H1 (cell line): Measurements from ENCODE around the gene ARHGEF6. TPM values are rescaled to one million over a fixed set of nuclear protein-coding genes. Genes with fewer than 3 reads are reported as not detected.

Experiments
- CHD2 ChIP-seq: IDR thresholded peaks from 2 replicates; pipeline ENCODE4 v1.6.1; 2012; ENCODE audit warnings: low read length, improper control_type of control experiment
- POLR2AphosphoS5 ChIP-seq: IDR thresholded peaks from 2 replicates; pipeline ENCODE4 v1.6.1; 2011; ENCODE audit warnings: low read depth, low read length
- RFX5 ChIP-seq: IDR thresholded peaks from 2 replicates; pipeline ENCODE4 v1.6.1; 2011; ENCODE audit warnings: low read depth, low read length, improper control_type of control experiment, borderline replicate concordance
- SIX5 ChIP-seq: IDR thresholded peaks from 2 replicates; pipeline ENCODE4 v1.6.1; 2011; ENCODE audit warnings: mild to moderate bottlenecking, low read depth, low read length
- TEAD4 ChIP-seq: IDR thresholded peaks from 2 replicates; pipeline ENCODE4 v1.6.1; 2012; ENCODE audit warnings: low read depth, low read length, inconsistent platforms, mixed read lengths
- YY1 ChIP-seq: IDR thresholded peaks from 2 replicates; pipeline ENCODE4 v1.6.1; 2011; ENCODE audit warnings: low read depth, mild to moderate bottlenecking, low read length
- polyA plus RNA-seq, 7 experiments: library from polyadenylated mRNA; depleted of rRNA in 3 of 7; stranded (reverse) in 5 of 7; unstranded in 2 of 7; fragments of >200 nt in 5 of 7; fragments of 200-250 nt in 2 of 7; gene quantifications; 1 replicate in 5 of 7; 2 replicates in 1 of 7; 4 replicates in 1 of 7; pipeline versions ENCODE4 v1.2.1 to v1.2.3, GENCODE V29; 2011 to 2013; ENCODE audit warnings: missing spikeins in 2 of 7, mixed read lengths in 2 of 7
- total RNA-seq: library from RNA; stranded (reverse); fragmentation: NEBNext Ultra II Directional; extraction: Animal tissue kit (Norgen Biotek cat#: 25700); gene quantifications from 2 replicates; pipeline ENCODE4 v1.2.1, GENCODE V29; 2021
- TF ChIP-seq, protein P1 (sequence below): fragments of 300-600 bp; sonication (generic); IDR thresholded peaks from 2 replicates; pipeline ENCODE4 v1.7.1; 2012; ENCODE audit warnings: low read length, moderate library complexity, mild to moderate bottlenecking, inconsistent platforms; ENCODE audit not compliant: insufficient replicate concordance

Gene ARHGEF6
- total and polyA plus RNA-seq, 2 of the 8 experiments (the other 6 are each of a cell fraction or from before 2014, with no cell fraction given) = 3.6 to 3.7 TPM

DNA sequence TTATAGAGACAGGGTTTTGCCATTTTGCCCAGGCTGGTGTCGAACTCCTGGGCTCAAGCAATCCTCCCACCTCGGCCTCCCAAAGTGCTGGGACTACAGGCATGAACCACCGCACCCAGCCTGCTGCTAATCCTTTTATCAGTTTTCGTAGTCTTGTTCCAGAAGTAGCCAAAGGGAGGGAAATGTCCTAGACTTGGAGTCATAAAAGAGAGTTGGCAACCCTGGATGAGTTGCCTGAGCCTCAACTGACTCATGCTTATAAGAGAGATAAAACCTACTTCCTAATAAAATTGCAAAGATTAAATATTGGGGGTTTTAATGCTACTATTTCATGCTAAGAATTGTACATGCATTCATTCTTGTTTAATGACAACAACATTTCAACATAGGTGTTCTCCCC lies 88.5 kb downstream of the ARHGEF6 start (continued):
- TF ChIP-seq, protein P1, sequence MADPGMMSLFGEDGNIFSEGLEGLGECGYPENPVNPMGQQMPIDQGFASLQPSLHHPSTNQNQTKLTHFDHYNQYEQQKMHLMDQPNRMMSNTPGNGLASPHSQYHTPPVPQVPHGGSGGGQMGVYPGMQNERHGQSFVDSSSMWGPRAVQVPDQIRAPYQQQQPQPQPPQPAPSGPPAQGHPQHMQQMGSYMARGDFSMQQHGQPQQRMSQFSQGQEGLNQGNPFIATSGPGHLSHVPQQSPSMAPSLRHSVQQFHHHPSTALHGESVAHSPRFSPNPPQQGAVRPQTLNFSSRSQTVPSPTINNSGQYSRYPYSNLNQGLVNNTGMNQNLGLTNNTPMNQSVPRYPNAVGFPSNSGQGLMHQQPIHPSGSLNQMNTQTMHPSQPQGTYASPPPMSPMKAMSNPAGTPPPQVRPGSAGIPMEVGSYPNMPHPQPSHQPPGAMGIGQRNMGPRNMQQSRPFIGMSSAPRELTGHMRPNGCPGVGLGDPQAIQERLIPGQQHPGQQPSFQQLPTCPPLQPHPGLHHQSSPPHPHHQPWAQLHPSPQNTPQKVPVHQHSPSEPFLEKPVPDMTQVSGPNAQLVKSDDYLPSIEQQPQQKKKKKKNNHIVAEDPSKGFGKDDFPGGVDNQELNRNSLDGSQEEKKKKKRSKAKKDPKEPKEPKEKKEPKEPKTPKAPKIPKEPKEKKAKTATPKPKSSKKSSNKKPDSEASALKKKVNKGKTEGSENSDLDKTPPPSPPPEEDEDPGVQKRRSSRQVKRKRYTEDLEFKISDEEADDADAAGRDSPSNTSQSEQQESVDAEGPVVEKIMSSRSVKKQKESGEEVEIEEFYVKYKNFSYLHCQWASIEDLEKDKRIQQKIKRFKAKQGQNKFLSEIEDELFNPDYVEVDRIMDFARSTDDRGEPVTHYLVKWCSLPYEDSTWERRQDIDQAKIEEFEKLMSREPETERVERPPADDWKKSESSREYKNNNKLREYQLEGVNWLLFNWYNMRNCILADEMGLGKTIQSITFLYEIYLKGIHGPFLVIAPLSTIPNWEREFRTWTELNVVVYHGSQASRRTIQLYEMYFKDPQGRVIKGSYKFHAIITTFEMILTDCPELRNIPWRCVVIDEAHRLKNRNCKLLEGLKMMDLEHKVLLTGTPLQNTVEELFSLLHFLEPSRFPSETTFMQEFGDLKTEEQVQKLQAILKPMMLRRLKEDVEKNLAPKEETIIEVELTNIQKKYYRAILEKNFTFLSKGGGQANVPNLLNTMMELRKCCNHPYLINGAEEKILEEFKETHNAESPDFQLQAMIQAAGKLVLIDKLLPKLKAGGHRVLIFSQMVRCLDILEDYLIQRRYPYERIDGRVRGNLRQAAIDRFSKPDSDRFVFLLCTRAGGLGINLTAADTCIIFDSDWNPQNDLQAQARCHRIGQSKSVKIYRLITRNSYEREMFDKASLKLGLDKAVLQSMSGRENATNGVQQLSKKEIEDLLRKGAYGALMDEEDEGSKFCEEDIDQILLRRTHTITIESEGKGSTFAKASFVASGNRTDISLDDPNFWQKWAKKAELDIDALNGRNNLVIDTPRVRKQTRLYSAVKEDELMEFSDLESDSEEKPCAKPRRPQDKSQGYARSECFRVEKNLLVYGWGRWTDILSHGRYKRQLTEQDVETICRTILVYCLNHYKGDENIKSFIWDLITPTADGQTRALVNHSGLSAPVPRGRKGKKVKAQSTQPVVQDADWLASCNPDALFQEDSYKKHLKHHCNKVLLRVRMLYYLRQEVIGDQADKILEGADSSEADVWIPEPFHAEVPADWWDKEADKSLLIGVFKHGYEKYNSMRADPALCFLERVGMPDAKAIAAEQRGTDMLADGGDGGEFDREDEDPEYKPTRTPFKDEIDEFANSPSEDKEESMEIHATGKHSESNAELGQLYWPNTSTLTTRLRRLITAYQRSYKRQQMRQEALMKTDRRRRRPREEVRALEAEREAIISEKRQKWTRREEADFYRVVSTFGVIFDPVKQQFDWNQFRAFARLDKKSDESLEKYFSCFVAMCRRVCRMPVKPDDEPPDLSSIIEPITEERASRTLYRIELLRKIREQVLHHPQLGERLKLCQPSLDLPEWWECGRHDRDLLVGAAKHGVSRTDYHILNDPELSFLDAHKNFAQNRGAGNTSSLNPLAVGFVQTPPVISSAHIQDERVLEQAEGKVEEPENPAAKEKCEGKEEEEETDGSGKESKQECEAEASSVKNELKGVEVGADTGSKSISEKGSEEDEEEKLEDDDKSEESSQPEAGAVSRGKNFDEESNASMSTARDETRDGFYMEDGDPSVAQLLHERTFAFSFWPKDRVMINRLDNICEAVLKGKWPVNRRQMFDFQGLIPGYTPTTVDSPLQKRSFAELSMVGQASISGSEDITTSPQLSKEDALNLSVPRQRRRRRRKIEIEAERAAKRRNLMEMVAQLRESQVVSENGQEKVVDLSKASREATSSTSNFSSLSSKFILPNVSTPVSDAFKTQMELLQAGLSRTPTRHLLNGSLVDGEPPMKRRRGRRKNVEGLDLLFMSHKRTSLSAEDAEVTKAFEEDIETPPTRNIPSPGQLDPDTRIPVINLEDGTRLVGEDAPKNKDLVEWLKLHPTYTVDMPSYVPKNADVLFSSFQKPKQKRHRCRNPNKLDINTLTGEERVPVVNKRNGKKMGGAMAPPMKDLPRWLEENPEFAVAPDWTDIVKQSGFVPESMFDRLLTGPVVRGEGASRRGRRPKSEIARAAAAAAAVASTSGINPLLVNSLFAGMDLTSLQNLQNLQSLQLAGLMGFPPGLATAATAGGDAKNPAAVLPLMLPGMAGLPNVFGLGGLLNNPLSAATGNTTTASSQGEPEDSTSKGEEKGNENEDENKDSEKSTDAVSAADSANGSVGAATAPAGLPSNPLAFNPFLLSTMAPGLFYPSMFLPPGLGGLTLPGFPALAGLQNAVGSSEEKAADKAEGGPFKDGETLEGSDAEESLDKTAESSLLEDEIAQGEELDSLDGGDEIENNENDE = no peak
- TF ChIP-seq CHD2 (no peak), RFX5 (no peak), SIX5 (no peak), POLR2AphosphoS5 (no peak), YY1 (no peak), TEAD4 (no peak)
